Osteoblast (primary cell): ENCODE measurements around the gene FOSL1. TPM values are rescaled to one million over a fixed set of nuclear protein-coding genes. Genes with fewer than 3 reads are reported as not detected.

ENCODE experiments used
- DNase-seq: peaks from one replicate; pipeline ENCODE4 v3.0.0; 2011; ENCODE audit warnings: low spot score, mixed read lengths; ENCODE audit not compliant: insufficient read length; ENCODE audit errors: missing footprints
- H2AFZ ChIP-seq: 2 replicates; pipeline ENCODE4 v1.6.0; 2011; ENCODE audit warnings: mild to moderate bottlenecking, low read length
- H3K27ac ChIP-seq: 2 replicates; pipeline ENCODE4 v1.5.1; 2011; ENCODE audit warnings: mild to moderate bottlenecking, low read depth, low read length, moderate library complexity
- H3K27me3 ChIP-seq: 2 replicates; pipeline ENCODE4 v1.6.0; 2012; ENCODE audit warnings: mild to moderate bottlenecking, control low read depth, inconsistent platforms, low read length, moderate library complexity; ENCODE audit not compliant: insufficient read depth
- H3K36me3 ChIP-seq: 2 replicates; pipeline ENCODE4 v1.5.1; 2011; ENCODE audit warnings: mild to moderate bottlenecking, low read length, control low read depth, moderate library complexity; ENCODE audit not compliant: insufficient read depth
- H3K4me1 ChIP-seq: 2 replicates; pipeline ENCODE4 v1.5.1; 2011; ENCODE audit warnings: mild to moderate bottlenecking, low read length, control low read depth, moderate library complexity; ENCODE audit not compliant: insufficient read depth
- H3K4me2 ChIP-seq: 2 replicates; pipeline ENCODE4 v1.6.0; 2011; ENCODE audit warnings: mild to moderate bottlenecking, low read length; ENCODE audit not compliant: insufficient read depth
- H3K4me3 ChIP-seq: fragments of 200-600 bp; sonication (generic); 3 replicates; pipeline ENCODE4 v1.5.1; 2012; ENCODE audit warnings: mild to moderate bottlenecking, low read length, inconsistent platforms; ENCODE audit not compliant: insufficient read depth
- H3K79me2 ChIP-seq: 2 replicates; pipeline ENCODE4 v1.6.0; 2012; ENCODE audit warnings: mild to moderate bottlenecking, low read length, control low read depth, inconsistent platforms; ENCODE audit not compliant: insufficient read depth
- H3K9me3 ChIP-seq: 2 replicates; pipeline ENCODE4 v1.5.1; 2011; ENCODE audit warnings: low read depth, low read length, control low read depth
- H4K20me1 ChIP-seq: 2 replicates; pipeline ENCODE4 v1.6.0; 2012; ENCODE audit warnings: mild to moderate bottlenecking, low read length, control low read depth; ENCODE audit not compliant: insufficient read depth
- total RNA-seq: library from RNA; depleted of rRNA; stranded (reverse); fragments of >200 nt; gene quantifications from 2 replicates; pipeline ENCODE4 v1.2.3, GENCODE V29; 2012
- TF ChIP-seq, protein P1 (sequence below): IDR thresholded peaks from 2 replicates; pipeline ENCODE4 v1.5.1; 2011; ENCODE audit warnings: mild to moderate bottlenecking, low read depth, low read length, moderate library complexity; ENCODE audit errors: extremely low read depth

Gene FOSL1
- total RNA-seq, 1 donor = 13.0 TPM

DNA sequence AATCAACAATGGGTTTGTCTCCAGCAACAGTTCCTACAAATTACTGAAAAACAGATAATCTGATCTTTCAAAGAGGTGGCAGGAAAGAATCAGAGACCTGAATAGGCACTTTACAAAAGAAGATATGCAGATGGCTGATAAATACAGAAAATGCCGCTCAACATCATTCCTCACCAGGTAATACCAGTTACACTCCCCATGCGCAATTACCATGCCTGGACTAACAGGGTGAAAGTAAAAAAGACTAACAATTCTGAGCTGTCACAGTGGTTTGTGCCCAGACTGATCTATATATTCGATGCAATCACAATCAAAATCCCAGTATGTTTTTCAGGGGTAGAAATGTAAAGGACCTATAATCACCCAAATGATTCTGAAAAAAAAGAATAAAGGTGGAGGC lies 56.4 kb downstream of the FOSL1 start:
- H3K36me3 ChIP-seq = no peaks in the 10 kb centered on the region
- H3K4me1 ChIP-seq = no peaks in the 10 kb centered on the region
- H3K27me3 ChIP-seq = no peaks in the 10 kb centered on the region
- H3K4me3 ChIP-seq = no peak overlapping the region
- TF ChIP-seq, protein P1, sequence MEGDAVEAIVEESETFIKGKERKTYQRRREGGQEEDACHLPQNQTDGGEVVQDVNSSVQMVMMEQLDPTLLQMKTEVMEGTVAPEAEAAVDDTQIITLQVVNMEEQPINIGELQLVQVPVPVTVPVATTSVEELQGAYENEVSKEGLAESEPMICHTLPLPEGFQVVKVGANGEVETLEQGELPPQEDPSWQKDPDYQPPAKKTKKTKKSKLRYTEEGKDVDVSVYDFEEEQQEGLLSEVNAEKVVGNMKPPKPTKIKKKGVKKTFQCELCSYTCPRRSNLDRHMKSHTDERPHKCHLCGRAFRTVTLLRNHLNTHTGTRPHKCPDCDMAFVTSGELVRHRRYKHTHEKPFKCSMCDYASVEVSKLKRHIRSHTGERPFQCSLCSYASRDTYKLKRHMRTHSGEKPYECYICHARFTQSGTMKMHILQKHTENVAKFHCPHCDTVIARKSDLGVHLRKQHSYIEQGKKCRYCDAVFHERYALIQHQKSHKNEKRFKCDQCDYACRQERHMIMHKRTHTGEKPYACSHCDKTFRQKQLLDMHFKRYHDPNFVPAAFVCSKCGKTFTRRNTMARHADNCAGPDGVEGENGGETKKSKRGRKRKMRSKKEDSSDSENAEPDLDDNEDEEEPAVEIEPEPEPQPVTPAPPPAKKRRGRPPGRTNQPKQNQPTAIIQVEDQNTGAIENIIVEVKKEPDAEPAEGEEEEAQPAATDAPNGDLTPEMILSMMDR = no peak
- no peaks in the 10 kb centered on the region for H4K20me1 ChIP-seq
- H3K79me2 ChIP-seq = no peaks in the 10 kb centered on the region
- H3K27ac ChIP-seq = no peak overlapping the region
- no peak overlapping the region for H3K4me2 ChIP-seq
- H2AFZ ChIP-seq = no peak overlapping the region
- H3K9me3 ChIP-seq = no peaks in the 10 kb centered on the region
- no peak for DNase-seq

DNA sequence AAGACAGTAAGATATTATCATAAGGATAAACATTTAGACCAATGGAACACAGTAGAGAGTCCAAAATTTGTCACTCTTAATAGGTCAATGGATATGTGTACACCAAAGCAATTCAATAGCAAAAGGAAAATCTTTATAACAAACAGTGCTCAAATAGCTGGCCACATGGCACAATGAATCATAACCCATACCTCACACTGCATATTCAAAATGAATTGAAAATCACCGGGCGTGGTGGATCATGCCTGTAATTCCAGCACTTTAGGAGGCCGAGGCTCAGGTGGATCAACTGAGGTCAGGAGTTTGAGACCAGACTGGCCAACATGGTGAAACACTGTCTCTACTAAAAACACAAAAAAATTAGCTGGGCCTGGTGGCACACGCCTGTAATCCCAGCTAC lies 58.0 kb downstream of the FOSL1 start:
- Histone ChIP-seq H4K20me1 (no peaks in the 10 kb centered on the region), H3K27me3 (no peaks in the 10 kb centered on the region)

More for the DNA sequence above, 58.0 kb downstream of the FOSL1 start:
- Histone ChIP-seq H3K4me3 (no peak overlapping the region), H3K4me2 (no peak overlapping the region), H3K27ac (no peak overlapping the region), H3K4me1 (no peaks in the 10 kb centered on the region), H3K79me2 (no peaks in the 10 kb centered on the region), H3K9me3 (no peaks in the 10 kb centered on the region), H2AFZ (no peak overlapping the region), H3K36me3 (no peaks in the 10 kb centered on the region)
- TF ChIP-seq, protein P1 = no peak
- no peak for DNase-seq

Other genes with a start within 250 kb of the FOSL1 start
- 29.2 and 31.8 TPM in 2 replicates for gene RELA, start 237.5 kb downstream of the FOSL1 start, total RNA-seq
- 37.4 and 44.2 TPM in 2 replicates for gene KAT5, start 188.1 kb downstream of the FOSL1 start, total RNA-seq
- 27.4 and 27.9 TPM in 2 replicates for gene RNASEH2C, start 179.6 kb downstream of the FOSL1 start, total RNA-seq
- 15.3 and 18.1 TPM in 2 replicates for gene AP5B1, start 119.4 kb downstream of the FOSL1 start, total RNA-seq
- not detected in 2 replicates for gene OVOL1, start 113.3 kb downstream of the FOSL1 start, total RNA-seq
- gene SNX32, start 66.4 kb downstream of the FOSL1 start, total RNA-seq = 1.1 and 1.5 TPM in 2 replicates
- gene CFL1, start 42.2 kb downstream of the FOSL1 start, total RNA-seq = 607 and 704 TPM in 2 replicates
- 50.1 and 53.6 TPM in 2 replicates for gene MUS81, start 40.0 kb downstream of the FOSL1 start, total RNA-seq
- gene EFEMP2, start 27.6 kb downstream of the FOSL1 start, total RNA-seq = 81.6 and 94.8 TPM in 2 replicates
- gene CTSW, start 20.6 kb downstream of the FOSL1 start, total RNA-seq = not detected in 2 replicates
- 129 and 151 TPM in 2 replicates for gene FIBP, start 11.9 kb downstream of the FOSL1 start, total RNA-seq
- gene CCDC85B, start 9.7 kb downstream of the FOSL1 start, total RNA-seq = 42.4 and 47.0 TPM in 2 replicates
- gene C11orf68, start 18.7 kb upstream of the FOSL1 start, total RNA-seq = 30.9 and 32.9 TPM in 2 replicates
- gene DRAP1, start 19.0 kb upstream of the FOSL1 start, total RNA-seq = 170 and 190 TPM in 2 replicates
- not detected in 2 replicates for gene TSGA10IP, start 45.1 kb upstream of the FOSL1 start, total RNA-seq
- gene SART1, start 61.3 kb upstream of the FOSL1 start, total RNA-seq = 22.4 and 25.3 TPM in 2 replicates
- 28.6 and 31.2 TPM in 2 replicates for gene EIF1AD, start 101.8 kb upstream of the FOSL1 start, total RNA-seq
- 14.5 and 14.7 TPM in 2 replicates for gene BANF1, start 102.1 kb upstream of the FOSL1 start, total RNA-seq
- gene CST6, start 111.6 kb upstream of the FOSL1 start, total RNA-seq = 1.8 and 2.9 TPM in 2 replicates
- gene CATSPER1, start 126.1 kb upstream of the FOSL1 start, total RNA-seq = not detected in 2 replicates
- not detected in 2 replicates for gene GAL3ST3, start 148.8 kb upstream of the FOSL1 start, total RNA-seq
- 131 and 164 TPM in 2 replicates for gene SF3B2, start 152.0 kb upstream of the FOSL1 start, total RNA-seq
- 38.0 and 39.8 TPM in 2 replicates for gene PACS1, start 169.9 kb upstream of the FOSL1 start, total RNA-seq